PFSK-1 (cell line): ENCODE measurements around the gene FYN.

ENCODE experiments used
- POLR2AphosphoS5 ChIP-seq: IDR thresholded peaks from 2 replicates; pipeline ENCODE4 v1.6.1; 2012; ENCODE audit warnings: low read depth, mild to moderate bottlenecking, control low read depth, low read length, moderate library complexity
- SIN3A ChIP-seq: IDR thresholded peaks from 2 replicates; pipeline ENCODE4 v1.6.1; 2012; ENCODE audit warnings: mild to moderate bottlenecking, low read length, moderate library complexity, borderline replicate concordance; ENCODE audit not compliant: insufficient read depth
- TAF1 ChIP-seq: IDR thresholded peaks from 2 replicates; pipeline ENCODE4 v1.6.1; 2012; ENCODE audit warnings: low read length, control low read depth, borderline replicate concordance; ENCODE audit not compliant: insufficient read depth
- TF ChIP-seq, protein P1 (sequence below), 2 experiments: IDR thresholded peaks; 2 replicates each; pipeline versions ENCODE4 v1.6.1 to v1.8.0; 2011 to 2012; ENCODE audit warnings: low read depth in 2 of 2, low read length in 2 of 2, control low read depth in 1 of 2, inconsistent platforms in 1 of 2, mild to moderate bottlenecking in 1 of 2, moderate library complexity in 1 of 2; ENCODE audit not compliant: insufficient read depth in 1 of 2

DNA sequence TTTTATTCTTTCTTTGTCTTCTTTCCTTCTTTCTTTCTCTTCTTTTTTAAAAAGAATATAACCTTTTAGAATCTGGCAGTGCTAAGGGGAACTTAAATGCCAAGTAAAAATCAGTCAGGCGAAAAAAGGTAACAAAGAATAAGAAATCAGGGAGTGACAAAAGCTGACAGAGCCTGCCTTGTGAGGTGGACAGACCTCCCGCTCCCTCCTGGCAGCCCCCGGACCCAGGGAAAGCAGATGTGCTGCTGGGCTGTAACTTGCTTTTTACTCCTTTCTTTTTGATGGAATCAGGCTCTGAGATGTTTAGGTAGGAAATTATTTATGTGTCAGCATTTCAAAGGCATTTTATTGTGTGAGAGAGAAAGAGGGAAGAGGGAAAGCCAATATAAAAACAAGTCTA is 172.1 kb downstream of the FYN start:
- no peak for TF ChIP-seq POLR2AphosphoS5
- no peak for TF ChIP-seq SIN3A
- no peak for TF ChIP-seq TAF1
- TF ChIP-seq, protein P1, sequence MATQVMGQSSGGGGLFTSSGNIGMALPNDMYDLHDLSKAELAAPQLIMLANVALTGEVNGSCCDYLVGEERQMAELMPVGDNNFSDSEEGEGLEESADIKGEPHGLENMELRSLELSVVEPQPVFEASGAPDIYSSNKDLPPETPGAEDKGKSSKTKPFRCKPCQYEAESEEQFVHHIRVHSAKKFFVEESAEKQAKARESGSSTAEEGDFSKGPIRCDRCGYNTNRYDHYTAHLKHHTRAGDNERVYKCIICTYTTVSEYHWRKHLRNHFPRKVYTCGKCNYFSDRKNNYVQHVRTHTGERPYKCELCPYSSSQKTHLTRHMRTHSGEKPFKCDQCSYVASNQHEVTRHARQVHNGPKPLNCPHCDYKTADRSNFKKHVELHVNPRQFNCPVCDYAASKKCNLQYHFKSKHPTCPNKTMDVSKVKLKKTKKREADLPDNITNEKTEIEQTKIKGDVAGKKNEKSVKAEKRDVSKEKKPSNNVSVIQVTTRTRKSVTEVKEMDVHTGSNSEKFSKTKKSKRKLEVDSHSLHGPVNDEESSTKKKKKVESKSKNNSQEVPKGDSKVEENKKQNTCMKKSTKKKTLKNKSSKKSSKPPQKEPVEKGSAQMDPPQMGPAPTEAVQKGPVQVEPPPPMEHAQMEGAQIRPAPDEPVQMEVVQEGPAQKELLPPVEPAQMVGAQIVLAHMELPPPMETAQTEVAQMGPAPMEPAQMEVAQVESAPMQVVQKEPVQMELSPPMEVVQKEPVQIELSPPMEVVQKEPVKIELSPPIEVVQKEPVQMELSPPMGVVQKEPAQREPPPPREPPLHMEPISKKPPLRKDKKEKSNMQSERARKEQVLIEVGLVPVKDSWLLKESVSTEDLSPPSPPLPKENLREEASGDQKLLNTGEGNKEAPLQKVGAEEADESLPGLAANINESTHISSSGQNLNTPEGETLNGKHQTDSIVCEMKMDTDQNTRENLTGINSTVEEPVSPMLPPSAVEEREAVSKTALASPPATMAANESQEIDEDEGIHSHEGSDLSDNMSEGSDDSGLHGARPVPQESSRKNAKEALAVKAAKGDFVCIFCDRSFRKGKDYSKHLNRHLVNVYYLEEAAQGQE (IDR thresholded peaks at IDR 0.05; ENCODE audit: insufficient read depth in 1 of 2, low read depth in 2 of 2, low read length in 2 of 2) = no peak
